Suprapubic skin (tissue), 3 donors: ENCODE data around the gene SCAMP3.

ENCODE experiments used
- CTCF ChIP-seq, 2 donors: fragments of 200-600 bp in 1 of 2; fragments of 450-650 bp in 1 of 2; sonication (generic) in 1 of 2; IDR thresholded peaks; one replicate each; pipeline ENCODE4 v1.5.1; 2016 to 2019; ENCODE audit warnings: antibody characterized with exemption in 2 of 2, mild to moderate bottlenecking in 1 of 2, moderate library complexity in 1 of 2
- POLR2AphosphoS5 ChIP-seq, 3 donors: sonication (generic); formaldehyde crosslinking; IDR thresholded peaks; one replicate each; pipeline ENCODE4 v1.6.1; 2017; ENCODE audit warnings: antibody characterized with exemption in 3 of 3

- TF ChIP-seq POLR2AphosphoS5 (IDR thresholded peaks at IDR 0.05): peak in 2 of 3 donors; percentile 61 to 79
- no peak for TF ChIP-seq CTCF (IDR thresholded peaks at IDR 0.05)
Observed at GRCh38 chr1:155261852-155262673, at the start of gene SCAMP3.
